ENCODE results near the gene CFAP70. TPM values are rescaled to one million over a fixed set of nuclear protein-coding genes. Genes with fewer than 3 reads are reported as not detected.

The CFAP70 gene
- total RNA-seq, 2 donors from 2014 or later: 7.2 to 11.9 TPM

DNA sequence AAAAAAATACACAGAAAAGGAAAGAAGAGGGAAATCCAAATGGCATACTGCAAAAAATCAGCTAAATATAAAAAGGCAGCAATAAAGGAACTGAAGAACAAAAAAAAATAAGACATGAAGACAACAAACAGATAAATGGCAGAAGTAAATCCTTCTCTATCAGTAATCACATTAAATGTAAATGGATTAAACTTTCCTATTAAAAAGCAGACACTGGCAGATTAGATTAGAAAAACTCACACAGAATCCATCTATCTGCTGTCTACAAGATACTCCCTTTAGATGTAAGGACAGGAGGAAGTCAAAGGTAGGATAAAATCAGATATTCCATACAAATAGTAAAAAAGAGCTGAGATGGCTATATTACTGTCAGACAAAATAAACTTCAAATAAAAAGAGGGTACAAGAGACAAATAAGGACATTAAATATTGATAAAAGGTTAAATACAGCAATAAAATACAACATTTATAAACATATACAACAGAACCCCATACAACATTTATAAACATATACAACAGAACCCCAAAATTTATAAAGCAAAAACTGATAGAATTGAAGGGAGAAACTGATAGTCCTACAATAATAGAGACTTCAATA lies 51.4 kb downstream of the CFAP70 start:
- no peak for TF ChIP-seq POLR2AphosphoS5 (IDR thresholded peaks at IDR 0.05)
- TF ChIP-seq, protein P1, sequence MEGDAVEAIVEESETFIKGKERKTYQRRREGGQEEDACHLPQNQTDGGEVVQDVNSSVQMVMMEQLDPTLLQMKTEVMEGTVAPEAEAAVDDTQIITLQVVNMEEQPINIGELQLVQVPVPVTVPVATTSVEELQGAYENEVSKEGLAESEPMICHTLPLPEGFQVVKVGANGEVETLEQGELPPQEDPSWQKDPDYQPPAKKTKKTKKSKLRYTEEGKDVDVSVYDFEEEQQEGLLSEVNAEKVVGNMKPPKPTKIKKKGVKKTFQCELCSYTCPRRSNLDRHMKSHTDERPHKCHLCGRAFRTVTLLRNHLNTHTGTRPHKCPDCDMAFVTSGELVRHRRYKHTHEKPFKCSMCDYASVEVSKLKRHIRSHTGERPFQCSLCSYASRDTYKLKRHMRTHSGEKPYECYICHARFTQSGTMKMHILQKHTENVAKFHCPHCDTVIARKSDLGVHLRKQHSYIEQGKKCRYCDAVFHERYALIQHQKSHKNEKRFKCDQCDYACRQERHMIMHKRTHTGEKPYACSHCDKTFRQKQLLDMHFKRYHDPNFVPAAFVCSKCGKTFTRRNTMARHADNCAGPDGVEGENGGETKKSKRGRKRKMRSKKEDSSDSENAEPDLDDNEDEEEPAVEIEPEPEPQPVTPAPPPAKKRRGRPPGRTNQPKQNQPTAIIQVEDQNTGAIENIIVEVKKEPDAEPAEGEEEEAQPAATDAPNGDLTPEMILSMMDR (IDR thresholded peaks at IDR 0.05): no peak
- intact Hi-C loops (cut with DNase I): no loop called here
- Histone ChIP-seq H3K4me1 (replicated peaks) (no peaks in the 10 kb centered on the region), H3K27me3 (replicated peaks; ENCODE audit: insufficient read depth) (no peaks in the 10 kb centered on the region), H3K4me3 (no peak overlapping the region), H3K9me3 (no peaks in the 10 kb centered on the region), H3K27ac (no peak overlapping the region), H3K36me3 (no peaks in the 10 kb centered on the region)
- no peak for DNase-seq (ENCODE audit: low spot score)

DNA sequence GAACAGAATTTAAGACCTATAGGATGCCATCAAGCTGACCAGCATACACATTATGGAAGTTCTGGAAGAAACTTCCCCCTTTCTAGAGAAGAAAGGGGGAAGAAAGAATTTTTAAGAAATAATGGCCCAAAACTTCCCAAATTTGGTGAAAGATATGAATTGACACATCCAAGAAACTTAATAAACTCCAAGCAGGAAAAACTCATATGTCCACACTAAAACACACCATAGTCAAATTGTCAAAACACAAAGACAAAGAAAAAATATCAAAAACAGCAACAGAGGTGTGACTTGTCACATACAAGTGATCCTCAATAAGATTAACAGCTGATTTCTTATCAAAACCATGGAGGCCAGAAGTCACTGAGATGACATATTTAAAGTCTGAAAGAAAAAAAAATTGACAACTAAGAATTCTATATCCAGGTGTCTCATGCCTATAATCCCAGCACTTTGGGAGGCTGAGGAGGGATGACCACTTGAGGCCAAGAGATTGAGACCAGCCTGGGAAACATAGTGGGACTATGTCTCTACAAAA lies 52.4 kb downstream of the CFAP70 start:
- H3K9me3 ChIP-seq: no peaks in the 10 kb centered on the region
- intact Hi-C loops (cut with DNase I): no loop called here
- H3K36me3 ChIP-seq: no peaks in the 10 kb centered on the region
- no peak overlapping the region for H3K4me3 ChIP-seq
- no peak overlapping the region for H3K27ac ChIP-seq
- DNase-seq (ENCODE audit: low spot score): no peak
- TF ChIP-seq POLR2AphosphoS5 (IDR thresholded peaks at IDR 0.05): no peak
- TF ChIP-seq, protein P1 (IDR thresholded peaks at IDR 0.05): no peak
- TF ChIP-seq POLR2A (IDR thresholded peaks at IDR 0.05): no peak
- H3K27me3 ChIP-seq (replicated peaks; ENCODE audit: insufficient read depth): no peaks in the 10 kb centered on the region
- no peaks in the 10 kb centered on the region for H3K4me1 ChIP-seq (replicated peaks)

- Histone ChIP-seq H3K36me3 (no peaks in the 10 kb centered on the region), H3K27me3 (replicated peaks; ENCODE audit: insufficient read depth) (no peaks in the 10 kb centered on the region), H3K4me3 (no peak overlapping the region), H3K4me1 (replicated peaks) (no peaks in the 10 kb centered on the region), H3K9me3 (no peaks in the 10 kb centered on the region), H3K27ac (no peak overlapping the region)
- no peak for DNase-seq (ENCODE audit: low spot score)
- 72% methylated on average over 3 of the region's 3 CpGs for WGBS
- intact Hi-C loops (cut with DNase I): no loop called here
- no peak for TF ChIP-seq POLR2AphosphoS5 (IDR thresholded peaks at IDR 0.05)
- no peak for TF ChIP-seq POLR2A (IDR thresholded peaks at IDR 0.05)
- TF ChIP-seq, protein P1 (IDR thresholded peaks at IDR 0.05): no peak
Observed at GRCh38 chr10:73296946-73297345, 61.7 kb downstream of the CFAP70 start.

DNA sequence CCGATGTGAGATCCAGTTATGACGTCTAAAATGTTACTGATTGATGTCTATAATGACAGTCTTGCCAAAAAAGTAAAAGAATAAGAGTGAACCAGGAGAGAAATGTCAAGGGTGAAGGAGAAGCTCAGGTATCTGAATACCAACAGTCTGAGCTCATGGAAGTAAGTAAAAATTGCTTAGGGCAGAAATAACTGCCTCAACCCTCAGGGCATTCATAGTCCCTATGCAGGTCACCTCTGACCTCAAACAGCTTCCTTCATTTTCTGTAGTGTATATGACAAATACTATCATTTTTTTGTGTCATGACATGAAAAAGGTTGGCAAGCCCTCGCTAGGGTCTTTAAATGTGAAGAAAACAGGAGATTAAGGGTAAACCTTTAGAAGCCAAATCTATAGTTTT lies 65.2 kb downstream of the CFAP70 start:
- DNase-seq (ENCODE audit: low spot score): no peak
- Histone ChIP-seq H3K27ac (no peak overlapping the region), H3K9me3 (no peaks in the 10 kb centered on the region), H3K4me3 (no peak overlapping the region), H3K4me1 (replicated peaks) (no peaks in the 10 kb centered on the region), H3K27me3 (replicated peaks; ENCODE audit: insufficient read depth) (no peaks in the 10 kb centered on the region), H3K36me3 (no peaks in the 10 kb centered on the region)
- TF ChIP-seq POLR2AphosphoS5 (IDR thresholded peaks at IDR 0.05) (no peak), POLR2A (IDR thresholded peaks at IDR 0.05) (no peak)
- TF ChIP-seq, protein P1 (IDR thresholded peaks at IDR 0.05): no peak
- intact Hi-C loops (cut with DNase I): no loop called here
- WGBS: 92% methylated on average over 3 of the region's 3 CpGs

DNA sequence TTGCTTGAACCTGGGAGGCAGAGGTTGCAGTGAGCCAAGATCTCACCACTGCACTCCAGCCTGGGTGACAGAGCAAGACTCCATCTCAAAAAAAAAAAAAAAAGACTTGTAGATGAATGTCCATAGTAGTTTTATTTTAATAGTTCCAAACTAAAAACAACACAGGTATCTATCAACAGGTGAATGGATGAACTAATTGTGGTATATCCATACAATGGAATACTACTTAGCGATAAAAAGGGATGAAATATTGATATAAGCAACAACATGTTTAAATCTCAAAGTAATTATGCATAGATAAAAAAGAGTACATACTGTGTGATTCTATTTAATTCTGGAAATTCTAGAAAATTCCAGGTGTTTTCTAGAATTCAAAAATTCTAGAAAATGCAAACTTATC lies 68.7 kb downstream of the CFAP70 start:
- Histone ChIP-seq H3K4me1 (replicated peaks) (no peaks in the 10 kb centered on the region), H3K4me3 (no peak overlapping the region), H3K27me3 (replicated peaks; ENCODE audit: insufficient read depth) (no peaks in the 10 kb centered on the region), H3K36me3 (no peaks in the 10 kb centered on the region), H3K9me3 (no peaks in the 10 kb centered on the region), H3K27ac (no peak overlapping the region)
- no peak for DNase-seq (ENCODE audit: low spot score)
- intact Hi-C loops (cut with DNase I): no loop called here
- TF ChIP-seq, protein P1 (IDR thresholded peaks at IDR 0.05): no peak
- TF ChIP-seq POLR2AphosphoS5 (IDR thresholded peaks at IDR 0.05): no peak
- no peak for TF ChIP-seq POLR2A (IDR thresholded peaks at IDR 0.05)
- WGBS: 100% methylated on average over 1 of the region's 1 CpG

Data from prostate gland (tissue), 2 donors.